ENCODE data around the gene FNDC1. TPM values are rescaled to one million over a fixed set of nuclear protein-coding genes. Genes with fewer than 3 reads are reported as not detected.
A peak's percentile ranks its signal among the peaks of the same experiment; 100 is the strongest.

Gene FNDC1
- total and polyA plus RNA-seq, 8 donors: 0.21 to 3.7 (median 0.79) TPM

- no peak for TF ChIP-seq CTCF (IDR thresholded peaks at IDR 0.05)
- FAIRE-seq (no peak), ATAC-seq (no peak), DNase-seq (no peak)
- Histone ChIP-seq H3K27ac (no peak overlapping the region), H3K4me1 (no peaks in the 10 kb centered on the region), H3K36me3 (no peaks in the 10 kb centered on the region), H3K4me3 (no peak overlapping the region), H3K27me3 (no peaks in the 10 kb centered on the region), H3K9me3 (no peaks in the 10 kb centered on the region)
- intact Hi-C loops (cut with DNase I): no loop called here
- 63 to 67% methylated on average over 3 of the region's 3 CpGs for WGBS, 2 donors
These were observed 44.2 kb downstream of the FNDC1 start for GRCh38 chr6:159213405-159213804.

GRCh38 chr6:159214281-159214680 lies 45.1 kb downstream of the FNDC1 start:
- no peak overlapping the region for H3K27ac ChIP-seq
- no peaks in the 10 kb centered on the region for H3K4me1 ChIP-seq
- ATAC-seq: no peak
- DNase-seq: no peak
- WGBS, 2 donors: 49 to 60% methylated on average over 2 of the region's 2 CpGs
- FAIRE-seq: no peak
- no peaks in the 10 kb centered on the region for H3K36me3 ChIP-seq
- no peak for TF ChIP-seq CTCF (IDR thresholded peaks at IDR 0.05)
- H3K27me3 ChIP-seq: no peaks in the 10 kb centered on the region
- intact Hi-C loops (cut with DNase I): no loop called here
- H3K9me3 ChIP-seq: no peaks in the 10 kb centered on the region
- no peak overlapping the region for H3K4me3 ChIP-seq

- 39 to 46% methylated on average over 17 of the region's 17 CpGs for WGBS, 2 donors
- no peaks in the 10 kb centered on the region for H3K36me3 ChIP-seq
- intact Hi-C loops (cut with DNase I): no loop called here
- no peaks in the 10 kb centered on the region for H3K9me3 ChIP-seq
- H3K4me1 ChIP-seq: no peaks in the 10 kb centered on the region
- H3K4me3 ChIP-seq: no peak overlapping the region
- FAIRE-seq (no peak), DNase-seq (peak; percentile 20 to 82 (median 54)), ATAC-seq (peak; percentile 75 to 93 (median 90))
- peak in 3 of 4 donors; percentile 11 to 25 (median 17) for TF ChIP-seq CTCF (IDR thresholded peaks at IDR 0.05)
- no peaks in the 10 kb centered on the region for H3K27me3 ChIP-seq
- no peak overlapping the region for H3K27ac ChIP-seq
These were observed 48.5 kb downstream of the FNDC1 start for GRCh38 chr6:159217595-159218275.

GRCh38 chr6:159220093-159220492 lies 50.9 kb downstream of the FNDC1 start:
- Histone ChIP-seq H3K4me3 (no peak overlapping the region), H3K27ac (no peak overlapping the region), H3K27me3 (no peaks in the 10 kb centered on the region), H3K4me1 (no peaks in the 10 kb centered on the region), H3K36me3 (no peaks in the 10 kb centered on the region), H3K9me3 (no peaks in the 10 kb centered on the region)
- no peak for TF ChIP-seq CTCF (IDR thresholded peaks at IDR 0.05)
- WGBS, 2 donors: 67 to 70% methylated on average over 5 of the region's 5 CpGs
- no peak for DNase-seq
- no peak for FAIRE-seq
- intact Hi-C loops (cut with DNase I): no loop called here
- no peak for ATAC-seq

GRCh38 chr6:159221486-159222170 lies 52.4 kb downstream of the FNDC1 start:
- Histone ChIP-seq H3K36me3 (no peaks in the 10 kb centered on the region), H3K4me1 (no peaks in the 10 kb centered on the region), H3K27ac (no peak overlapping the region), H3K4me3 (no peak overlapping the region), H3K27me3 (no peaks in the 10 kb centered on the region), H3K9me3 (no peaks in the 10 kb centered on the region)
- ATAC-seq (no peak), DNase-seq (no peak), FAIRE-seq (no peak)
- 63 to 73% methylated on average over 12 of the region's 12 CpGs for WGBS, 2 donors
- intact Hi-C loops (cut with DNase I): no loop called here
- TF ChIP-seq CTCF (IDR thresholded peaks at IDR 0.05): no peak

Data from pancreas (tissue), 10 donors.